CD4-positive, alpha-beta T cell treated with Interleukin-21 for 1 hour (primary cell): ENCODE data around the gene IRF8.
"Not testable (repeated sequence)": the region's sequence is repeated elsewhere in the genome, so short reads cannot be mapped to it uniquely, and the experiment has no call there.

Source experiments
- DNase-seq: peaks from one replicate; pipeline ENCODE4 v3.0.0-alpha.2; 2020

IRF8 gene

DNA sequence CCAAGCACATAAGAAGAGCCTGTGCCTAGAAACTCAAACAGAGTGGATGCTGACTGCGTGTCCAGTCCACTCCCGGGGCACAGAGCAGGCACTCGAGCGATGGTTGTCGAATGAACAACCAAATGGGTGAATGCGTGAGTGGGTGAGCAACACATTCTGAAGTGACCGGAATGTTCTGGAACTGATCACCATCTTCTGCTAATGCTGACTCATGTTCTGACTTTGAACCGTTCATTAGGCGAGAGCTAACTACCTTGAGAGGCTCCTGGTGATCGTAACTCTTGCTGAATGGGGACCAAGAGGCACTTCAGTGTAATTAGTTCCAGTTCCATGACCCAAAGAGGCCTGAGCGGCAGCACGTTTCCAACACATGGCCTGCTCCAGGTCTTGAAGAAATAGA is 37.9 kb downstream of the IRF8 start:
- peak; percentile 18 for DNase-seq

DNA sequence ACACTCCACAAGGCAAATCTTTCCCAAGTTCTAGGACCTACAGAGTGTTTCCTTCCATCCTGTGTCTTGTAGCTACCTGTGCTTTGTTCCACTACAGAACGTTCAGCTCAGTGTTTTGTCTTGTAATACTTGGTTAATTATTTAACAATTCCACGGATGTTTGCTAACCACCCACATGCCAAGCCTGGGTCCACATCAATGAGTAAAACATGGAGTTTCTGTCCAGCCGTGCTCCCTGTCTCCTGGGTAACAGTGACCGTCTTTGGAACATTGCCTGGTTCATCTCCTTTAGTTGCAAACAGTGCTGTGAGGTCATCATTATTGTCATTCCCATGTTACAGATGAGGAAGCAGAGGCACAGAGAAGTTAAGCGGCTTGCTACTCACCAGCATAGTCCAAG is 41.3 kb downstream of the IRF8 start:
- DNase-seq, result no peak

DNA sequence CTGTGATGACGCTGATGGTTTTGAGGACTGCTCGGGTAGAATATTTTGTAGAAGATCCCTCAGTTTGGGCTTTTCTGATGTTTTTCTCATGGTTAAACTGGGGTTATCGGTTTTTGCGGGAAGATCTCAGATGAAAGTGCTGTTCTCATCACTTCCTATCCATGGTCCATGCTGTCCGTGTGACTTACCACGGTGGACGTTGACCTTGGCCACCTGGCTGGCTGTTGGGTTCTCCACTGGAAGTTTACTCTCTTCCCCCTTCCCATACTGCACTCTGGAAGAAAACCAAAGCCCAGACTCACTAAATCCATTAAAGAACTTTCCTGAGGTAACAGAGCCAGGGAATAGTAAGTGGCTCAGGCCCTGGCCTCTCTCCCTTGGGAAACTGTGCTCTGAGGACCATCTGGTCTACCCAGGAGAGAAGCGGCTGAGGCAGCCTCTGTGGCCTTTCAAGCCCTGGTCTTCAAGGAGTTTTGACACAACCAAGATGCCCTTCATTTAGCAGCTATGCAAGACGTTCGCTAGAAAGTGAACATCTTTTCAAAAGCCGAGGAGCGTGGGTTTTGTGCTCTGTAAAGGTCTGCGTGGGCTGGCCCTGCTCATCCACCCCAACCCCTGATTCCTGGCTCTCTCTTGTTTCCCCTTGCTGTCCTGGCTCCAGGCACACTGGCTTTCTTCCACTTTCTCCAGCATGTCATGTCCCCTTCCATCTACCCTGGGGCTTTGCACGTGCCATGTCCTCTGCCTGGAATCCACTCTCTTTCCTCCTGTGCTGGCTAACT is 43.1 kb downstream of the IRF8 start:
- DNase-seq, result no peak

DNA sequence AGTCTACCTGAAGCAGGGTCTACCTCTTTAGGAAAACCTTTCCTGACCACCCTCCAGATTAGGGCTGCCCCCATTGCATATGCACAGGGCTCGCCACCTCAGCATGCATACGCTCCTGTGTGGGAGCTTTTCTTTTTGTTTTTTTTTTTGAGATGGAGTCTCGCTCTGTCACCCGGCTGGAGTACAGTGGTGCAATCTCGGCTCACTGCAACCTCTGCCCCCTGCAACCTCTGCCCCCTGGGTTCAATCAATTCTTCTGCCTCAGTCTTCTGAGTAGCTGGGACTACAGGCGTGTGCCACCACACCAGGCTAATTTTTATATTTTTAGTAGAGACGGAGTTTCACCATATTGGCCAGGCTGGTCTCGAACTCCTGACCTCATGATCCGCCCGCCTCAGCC is 43.7 kb downstream of the IRF8 start:
- not testable (repeated sequence) for DNase-seq

DNA sequence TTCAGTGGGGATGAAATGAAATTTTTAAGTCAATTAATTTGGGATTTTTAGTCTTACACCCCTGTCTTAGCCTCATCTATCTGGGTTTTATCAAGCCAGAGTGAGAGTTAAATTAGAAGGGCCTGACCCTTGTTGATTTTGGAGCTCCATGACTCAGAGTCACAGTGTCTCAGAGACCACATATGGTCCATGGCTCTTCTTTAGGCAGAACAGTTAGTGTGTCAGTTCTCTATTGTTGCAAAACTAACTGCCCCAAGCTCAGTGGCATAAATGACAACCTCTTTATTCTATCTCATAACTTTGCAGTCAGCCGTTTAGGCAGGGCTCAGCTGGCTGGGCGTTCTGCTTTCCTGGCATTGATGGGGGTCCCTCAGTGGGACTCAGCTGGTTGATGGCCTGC is 44.7 kb downstream of the IRF8 start:
- DNase-seq, result no peak

DNA sequence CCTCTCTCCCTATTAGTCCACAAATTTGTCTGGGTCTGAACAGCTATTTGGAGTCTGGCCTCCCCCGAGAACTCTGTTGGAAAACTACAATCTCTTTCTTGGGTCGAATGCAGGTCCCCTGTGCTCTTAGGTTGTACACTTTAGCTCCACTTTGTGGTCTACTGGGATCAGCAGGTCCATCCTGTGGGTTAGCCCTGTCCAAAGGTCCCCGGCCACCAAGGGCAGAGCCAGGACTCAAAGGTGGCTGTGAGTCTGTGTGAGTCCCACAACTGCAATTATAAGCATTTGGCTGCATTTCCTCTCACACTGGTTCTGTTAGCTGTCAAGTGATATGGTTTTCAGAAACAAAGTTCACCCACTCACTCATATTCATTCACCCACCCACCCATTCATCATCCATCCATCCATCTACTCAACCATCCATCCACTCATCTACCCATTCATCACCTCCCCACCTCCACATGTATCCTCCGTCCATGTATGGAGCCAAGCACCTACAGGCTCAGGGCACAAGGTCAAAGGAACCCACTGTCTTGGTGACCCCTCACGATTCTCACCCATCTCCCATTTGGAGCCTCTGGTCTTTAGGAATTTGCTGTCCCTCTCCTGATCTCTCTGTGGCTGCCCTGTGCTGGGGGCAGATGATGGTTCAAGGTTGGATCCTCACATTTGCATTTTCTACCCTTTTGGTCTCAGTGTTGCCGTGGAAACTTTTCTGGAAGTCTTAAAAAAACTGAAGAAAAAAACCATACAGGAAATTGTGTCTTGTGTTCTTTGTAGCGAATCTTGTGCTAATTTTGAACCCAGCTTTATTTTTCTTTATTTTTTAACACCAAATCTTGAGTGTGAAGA is 45.8 kb downstream of the IRF8 start:
- no peak for DNase-seq

DNA sequence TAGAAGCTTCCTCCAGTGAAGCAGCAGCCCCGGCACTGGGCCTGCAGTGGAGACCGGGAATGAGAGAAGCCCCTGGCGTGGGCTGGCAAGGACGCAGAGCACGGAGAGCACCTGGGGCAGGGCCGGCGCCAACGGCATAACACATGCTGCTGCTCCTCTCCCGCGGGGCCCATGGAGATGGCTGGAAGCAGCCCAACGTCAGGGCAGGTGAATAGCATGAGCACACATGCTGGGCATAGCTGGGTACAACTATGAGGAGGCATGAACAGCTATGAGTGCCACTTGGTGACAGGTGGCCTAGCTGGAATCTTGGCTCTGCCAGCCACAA is 46.4 kb downstream of the IRF8 start:
- no peak for DNase-seq

DNA sequence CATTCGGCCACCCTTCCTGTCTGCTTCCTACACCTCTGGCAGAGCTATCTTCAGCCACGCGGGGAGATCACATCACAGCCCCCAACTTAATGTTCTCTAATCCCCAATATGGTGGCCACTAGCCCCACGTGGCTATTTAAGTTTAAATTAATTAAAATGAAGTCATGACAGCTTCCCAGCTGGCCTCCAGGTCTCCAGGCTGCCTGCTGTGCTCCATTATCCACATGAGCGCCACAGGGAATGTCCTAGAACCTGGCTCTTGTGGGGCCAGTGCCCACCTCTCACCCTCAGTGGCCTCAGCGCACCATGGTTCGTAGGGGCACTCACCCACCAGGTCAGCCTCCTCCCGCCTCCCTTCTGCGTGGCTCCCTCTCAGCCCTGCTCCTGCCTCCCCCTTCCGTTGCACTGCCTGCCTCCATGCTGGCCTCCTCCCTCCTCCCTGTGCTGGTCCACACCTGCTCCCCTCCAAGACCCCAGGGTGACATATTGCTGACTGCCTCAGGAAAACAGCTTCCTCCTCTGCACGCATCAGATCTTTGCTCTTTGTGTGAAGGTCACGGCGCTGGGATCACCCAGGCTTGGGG is 47.7 kb downstream of the IRF8 start:
- DNase-seq, result no peak

DNA sequence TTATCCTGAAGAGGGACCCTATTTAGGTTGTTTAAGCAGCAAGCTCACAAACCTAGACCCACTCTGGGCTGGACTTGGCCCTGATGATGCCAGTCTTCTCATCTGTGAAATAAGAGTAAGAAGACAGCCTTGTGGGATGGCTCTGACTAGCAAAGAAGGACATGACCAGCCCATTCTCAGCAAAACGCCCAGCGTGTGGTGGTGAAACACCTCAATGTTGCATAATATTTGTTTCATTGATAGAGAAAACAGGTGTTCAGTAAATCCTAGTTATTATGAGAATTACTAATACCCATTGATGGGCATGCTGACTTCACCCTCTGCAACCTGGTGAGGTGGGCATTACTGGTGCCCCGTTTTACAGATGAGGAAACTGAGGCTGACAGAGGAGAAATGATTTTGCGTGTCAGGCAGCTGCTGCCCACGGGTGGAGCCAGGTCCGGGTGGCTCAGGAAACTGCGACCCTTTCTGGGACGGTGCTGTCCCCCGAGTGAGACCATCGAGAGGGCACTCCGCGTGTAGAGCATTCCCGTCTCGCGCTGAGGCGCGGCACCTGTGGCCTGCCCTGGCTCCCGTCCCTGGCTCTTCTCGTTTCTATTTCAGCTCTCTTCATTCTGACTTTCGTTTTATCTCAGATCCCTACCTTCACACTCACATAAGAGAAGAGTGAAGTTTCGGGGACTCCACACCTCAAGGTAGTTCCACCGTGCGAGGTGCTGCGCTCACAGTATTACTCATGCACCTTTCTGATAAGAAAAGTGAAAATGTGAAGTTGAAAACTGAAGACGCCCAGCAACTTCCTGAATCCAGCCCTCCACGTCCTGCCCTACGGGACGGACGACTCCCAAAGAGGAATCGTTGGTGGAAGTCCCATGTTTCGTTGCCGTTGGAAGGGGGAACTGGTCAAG is 48.5 kb downstream of the IRF8 start:
- DNase-seq, result peak; percentile 35

DNA sequence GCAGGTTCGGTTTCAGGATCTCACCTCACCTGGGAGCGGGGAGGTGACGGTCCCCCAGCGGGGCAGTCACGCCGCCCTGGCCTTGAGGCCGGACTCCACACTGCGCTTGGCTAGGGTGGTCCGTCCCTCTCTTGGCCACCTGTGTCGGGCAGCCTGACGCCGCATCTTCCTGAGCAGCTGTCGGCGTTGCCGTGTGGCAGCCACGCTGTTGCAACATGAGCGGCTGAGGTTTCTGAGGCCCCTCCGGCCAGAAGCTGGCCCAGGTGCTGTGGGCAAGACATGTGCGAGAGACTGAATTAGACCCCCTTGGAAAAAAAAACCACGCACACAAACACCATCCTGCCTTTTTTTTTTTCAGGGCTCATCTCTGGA is 49.2 kb downstream of the IRF8 start:
- DNase-seq, result no peak

DNA sequence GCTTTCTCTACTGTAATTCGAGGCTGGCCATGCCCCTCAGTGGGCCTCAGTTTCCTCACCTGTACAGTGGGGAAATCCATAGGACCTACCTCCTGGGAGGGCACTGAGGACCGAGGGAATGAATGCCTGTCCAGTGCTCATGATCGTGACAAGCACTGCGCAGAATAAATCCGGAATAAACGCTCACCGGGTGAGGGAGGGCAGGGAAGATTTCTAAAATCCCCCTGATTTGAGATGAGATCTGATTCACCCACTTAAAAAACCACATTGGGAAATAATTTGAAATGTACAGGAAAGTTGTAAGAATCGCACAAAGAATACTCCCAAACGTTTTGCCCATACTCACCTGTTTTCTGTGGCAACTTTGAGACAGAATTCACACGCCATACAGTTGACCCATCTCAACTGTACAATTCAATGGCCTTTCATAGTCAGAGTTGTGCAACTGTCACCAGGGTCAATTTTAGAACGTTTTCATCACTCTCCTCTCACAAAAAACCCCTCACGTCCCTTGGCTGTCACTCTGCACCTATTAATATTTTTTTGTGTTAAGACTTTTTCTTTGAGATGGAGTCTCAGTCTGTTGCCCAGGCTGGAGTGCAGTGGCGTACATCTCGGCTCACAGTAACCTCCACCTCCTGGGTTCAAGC is 49.8 kb downstream of the IRF8 start:
- no peak for DNase-seq

DNA sequence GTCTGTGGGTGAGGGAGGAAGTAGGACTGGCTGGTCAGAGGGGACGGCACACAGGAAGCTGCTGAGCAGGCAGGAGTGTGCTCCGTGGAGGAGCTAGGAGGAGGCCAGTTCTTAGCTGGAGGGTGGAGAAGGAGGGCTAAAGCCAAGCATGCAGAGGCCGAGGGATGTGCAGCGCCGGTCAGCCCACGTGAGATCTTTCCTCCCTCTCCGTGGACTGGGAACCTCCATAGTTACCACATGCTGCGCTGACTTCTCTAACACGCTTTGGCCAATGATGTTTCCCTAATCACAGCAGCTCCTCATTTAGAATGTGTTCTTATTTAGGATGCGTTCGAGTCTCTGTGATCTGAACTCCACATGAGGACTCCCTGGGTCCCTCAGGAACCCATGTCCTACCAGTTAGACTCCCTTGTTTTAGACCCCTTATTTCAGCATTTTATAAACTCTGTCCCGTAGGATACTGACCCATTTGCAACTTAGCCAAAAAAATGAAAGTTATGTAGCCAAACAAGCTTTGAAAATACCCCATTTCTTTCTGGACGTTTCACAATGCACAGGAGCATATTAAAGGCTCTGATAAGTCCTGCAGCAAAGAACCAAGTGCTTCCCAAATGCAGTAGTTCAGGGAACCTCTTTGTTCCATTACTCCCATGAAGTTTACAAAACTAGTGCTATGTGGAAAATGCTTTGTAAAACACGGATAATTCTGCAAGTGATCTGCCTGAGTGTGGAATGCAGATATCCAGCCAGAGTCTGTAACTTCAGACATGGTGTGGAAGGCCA is 51.4 kb downstream of the IRF8 start:
- no peak for DNase-seq

DNA sequence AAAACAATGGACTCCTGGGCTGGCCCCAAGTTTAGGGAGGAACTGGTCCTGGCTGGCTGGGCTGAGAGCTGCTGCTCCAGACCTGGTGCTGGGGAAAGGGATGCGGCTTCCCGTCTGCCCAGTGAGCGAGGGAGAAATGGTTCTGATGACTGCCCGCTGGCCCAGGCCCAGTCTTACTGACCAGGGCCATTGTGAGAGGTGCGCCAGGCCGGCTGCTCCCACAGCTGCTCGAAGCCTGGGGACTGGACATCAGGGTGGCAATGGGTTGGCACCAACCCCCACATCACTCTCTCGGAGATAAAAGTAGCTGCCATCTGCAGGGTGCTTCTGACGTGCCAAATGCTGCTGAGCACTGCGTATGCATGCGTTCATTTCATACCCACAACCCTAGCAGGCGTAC is 53.2 kb downstream of the IRF8 start:
- DNase-seq, result no peak

DNA sequence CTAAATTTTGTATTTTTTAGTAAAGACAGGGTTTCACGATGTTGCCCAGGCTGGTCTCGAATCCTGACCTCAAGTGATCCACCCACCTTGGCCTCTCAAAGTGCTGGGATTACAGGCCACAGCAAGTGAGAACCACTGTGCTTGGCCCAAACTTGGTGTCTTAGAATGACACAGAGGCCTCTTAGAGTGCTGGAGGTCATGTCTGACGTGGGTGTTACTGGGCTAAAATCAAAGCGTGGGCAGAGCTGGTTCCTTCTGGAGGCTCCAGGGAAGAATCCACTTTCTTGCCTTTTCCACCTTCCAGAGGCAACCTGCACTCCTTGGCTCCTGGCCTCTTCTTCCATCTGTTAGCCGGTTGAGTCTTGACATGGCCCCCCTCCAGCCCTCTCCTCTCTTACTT is 53.8 kb downstream of the IRF8 start:
- DNase-seq, result no peak

DNA sequence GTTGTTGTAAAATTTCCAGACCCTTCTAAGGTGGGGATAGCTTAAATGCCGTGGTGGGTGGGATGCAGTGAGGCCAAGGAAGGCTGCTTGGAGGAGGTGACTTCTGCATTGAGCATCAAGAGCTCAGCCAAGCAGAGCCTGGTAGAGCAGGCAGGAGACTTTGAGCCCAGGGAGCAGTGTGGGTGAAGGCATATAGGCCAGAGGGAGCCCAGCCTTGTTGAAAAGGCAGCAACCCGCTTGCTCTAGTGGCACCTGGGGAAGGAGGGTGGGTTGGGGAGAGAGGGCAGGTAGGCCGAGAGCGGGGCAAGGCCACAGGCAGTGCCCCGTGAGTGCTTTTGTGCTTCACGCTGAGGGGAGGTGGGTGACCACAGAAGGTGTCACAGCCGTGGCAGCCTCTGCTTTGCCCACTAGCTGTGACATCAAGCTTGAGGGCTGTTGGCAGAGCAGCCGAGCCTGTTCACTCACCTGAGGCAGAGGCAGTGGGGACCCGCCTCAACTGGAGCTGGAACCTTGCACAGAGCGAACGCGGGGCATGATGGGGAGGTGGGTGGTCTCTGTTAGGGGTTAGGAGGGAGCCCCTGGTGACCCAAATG is 56.1 kb downstream of the IRF8 start:
- DNase-seq, result no peak

DNA sequence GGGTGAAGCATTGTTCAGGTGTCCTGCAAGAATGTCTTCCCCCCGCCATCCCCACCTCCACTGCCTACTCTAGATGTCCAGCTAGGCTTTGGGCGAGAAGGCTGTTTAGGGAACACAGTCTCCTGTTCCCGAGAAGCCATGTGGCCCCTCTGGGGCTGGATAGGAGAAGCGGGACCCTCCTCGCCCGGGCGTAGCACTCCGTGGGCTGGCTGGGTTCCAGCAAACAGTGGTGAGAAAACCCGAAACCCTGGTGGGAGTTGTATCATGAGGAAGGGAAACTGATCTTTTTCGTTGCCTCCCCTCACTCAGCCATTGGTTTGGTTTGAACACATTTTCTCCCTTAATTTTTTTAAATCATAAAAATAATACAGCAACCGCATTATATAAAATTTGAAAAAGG is 56.6 kb downstream of the IRF8 start:
- no peak for DNase-seq

DNA sequence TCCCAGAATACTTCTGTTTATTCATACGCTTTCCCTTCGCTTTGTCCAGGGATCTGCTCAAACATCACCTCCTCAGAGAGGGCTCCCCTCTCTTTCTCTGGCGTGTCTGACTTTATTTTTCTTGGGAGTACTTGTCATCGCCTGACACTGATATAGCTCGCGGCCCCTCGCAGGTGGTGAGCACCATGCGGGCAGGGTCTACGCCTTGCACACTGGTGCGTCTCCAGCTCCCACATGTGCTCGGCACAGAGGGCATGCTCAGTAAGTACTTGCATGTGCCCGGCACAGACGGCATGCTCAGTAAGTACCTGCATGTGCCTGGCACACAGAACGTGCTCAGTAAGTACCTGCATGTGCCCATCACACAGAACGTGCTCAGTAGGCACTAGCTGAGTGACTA is 57.5 kb downstream of the IRF8 start:
- DNase-seq, result no peak

DNA sequence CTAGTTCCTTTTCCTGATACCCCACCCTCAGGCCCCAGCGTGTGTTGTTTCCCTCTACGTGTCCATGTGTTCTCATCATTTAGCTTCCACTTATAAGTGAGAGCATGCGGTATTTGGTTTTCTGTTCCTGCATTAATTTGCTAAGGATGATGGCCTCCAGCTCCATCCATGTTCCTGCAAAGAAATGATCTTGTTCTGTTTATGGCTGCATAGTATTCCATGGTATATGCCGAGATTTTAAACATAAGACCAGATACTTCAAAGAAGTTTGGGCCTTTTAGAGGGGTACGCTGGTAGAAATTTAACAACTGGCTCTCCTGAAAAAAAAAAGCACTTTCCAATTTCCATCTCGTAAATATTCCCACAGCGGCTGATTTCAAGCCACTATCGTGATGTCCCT is 59.8 kb downstream of the IRF8 start:
- no peak for DNase-seq

DNA sequence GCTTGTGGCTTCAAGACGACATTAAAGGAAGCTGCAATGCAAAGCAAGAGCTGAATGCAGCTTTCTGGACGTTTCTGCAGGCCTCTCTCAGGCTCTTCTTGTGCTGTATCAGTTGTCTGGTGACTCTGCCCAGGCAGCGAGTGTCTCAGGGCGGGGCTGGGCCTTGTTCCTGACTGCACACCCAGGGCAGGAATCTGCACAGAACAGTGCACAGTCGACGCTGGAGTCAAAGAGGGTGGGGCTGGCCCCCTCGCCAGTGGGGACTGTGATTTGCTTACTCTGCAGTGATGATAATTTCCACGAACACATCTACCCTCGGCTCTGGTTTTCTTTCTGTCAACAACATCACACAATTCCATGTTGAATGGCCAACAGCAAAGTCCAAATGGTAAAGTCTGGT is 60.7 kb downstream of the IRF8 start:
- DNase-seq, result no peak

DNA sequence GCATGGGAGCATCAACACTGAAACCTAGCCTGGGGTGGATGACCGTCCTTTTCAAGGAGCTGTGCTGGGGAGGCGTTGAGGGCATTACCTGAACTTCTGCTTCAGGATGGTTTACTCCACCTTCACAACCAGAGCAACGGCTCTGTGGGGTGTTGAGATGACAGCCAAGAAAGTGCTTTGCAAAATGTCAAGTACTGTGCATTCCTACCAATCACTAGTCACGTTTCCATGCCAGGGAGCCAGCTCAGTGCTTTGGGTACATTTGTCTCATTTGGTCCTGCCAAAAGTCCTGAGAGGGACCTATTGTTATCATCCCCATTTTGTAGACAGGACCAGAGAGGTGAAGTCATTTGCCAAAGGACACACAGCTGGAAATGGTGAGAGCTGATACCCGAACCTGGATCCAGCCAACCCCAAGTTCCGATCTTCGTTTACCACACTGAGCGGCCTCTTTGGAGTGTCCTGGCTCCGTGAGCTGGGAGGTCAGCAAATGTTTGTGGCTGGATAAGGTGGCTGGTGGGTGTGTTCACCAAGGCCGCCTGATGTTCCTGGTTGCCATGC is 61.6 kb downstream of the IRF8 start:
- DNase-seq, result no peak
